ENCODE measurements around the gene ENGASE.

DNA sequence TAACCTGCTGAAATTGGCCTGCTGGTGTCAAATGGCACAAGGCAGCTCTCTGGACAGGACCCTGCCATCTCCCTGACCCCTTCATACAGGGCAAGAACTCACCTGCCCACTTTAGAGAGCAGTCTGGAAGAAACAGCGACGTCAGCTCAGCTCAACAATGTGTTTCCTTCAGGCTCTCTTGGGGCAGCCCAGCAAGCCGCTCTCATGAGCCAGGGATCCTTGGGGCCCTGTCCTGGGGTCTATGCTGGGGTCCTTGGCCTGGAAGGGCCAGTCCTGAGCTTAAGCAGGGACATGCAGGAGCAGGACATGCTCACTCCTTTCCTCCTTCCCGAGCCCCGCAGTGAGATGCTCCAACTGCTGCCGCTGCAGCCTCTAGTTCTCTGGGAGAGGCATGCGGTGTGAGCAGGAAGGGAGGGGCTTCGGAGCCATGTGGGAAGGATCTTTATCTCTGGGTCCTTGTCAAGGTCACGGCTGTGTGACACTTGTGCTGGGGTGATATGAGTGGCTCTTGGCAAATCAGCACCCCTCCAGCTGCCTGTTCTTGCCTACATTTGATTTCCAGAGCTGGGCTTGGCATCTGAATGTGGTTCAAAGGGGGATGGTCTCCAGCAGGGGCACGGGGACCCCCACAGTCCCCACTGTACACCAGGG is 47.2 kb upstream of the ENGASE start:
- TF ChIP-seq, protein P1, sequence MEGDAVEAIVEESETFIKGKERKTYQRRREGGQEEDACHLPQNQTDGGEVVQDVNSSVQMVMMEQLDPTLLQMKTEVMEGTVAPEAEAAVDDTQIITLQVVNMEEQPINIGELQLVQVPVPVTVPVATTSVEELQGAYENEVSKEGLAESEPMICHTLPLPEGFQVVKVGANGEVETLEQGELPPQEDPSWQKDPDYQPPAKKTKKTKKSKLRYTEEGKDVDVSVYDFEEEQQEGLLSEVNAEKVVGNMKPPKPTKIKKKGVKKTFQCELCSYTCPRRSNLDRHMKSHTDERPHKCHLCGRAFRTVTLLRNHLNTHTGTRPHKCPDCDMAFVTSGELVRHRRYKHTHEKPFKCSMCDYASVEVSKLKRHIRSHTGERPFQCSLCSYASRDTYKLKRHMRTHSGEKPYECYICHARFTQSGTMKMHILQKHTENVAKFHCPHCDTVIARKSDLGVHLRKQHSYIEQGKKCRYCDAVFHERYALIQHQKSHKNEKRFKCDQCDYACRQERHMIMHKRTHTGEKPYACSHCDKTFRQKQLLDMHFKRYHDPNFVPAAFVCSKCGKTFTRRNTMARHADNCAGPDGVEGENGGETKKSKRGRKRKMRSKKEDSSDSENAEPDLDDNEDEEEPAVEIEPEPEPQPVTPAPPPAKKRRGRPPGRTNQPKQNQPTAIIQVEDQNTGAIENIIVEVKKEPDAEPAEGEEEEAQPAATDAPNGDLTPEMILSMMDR (IDR thresholded peaks at IDR 0.05), result no peak
- no peak for TF ChIP-seq POLR2A (IDR thresholded peaks at IDR 0.05)

All from body of pancreas (tissue), 4 donors.